ENCODE data around the gene C11orf65.

Gene C11orf65

GRCh38 chr11:108338750-108339149 is 128.6 kb downstream of the C11orf65 start:
- no peaks in the 10 kb centered on the region for H3K4me1 ChIP-seq
- H3K27ac ChIP-seq: no peak overlapping the region
- no peaks in the 10 kb centered on the region for H3K79me2 ChIP-seq
- H2AFZ ChIP-seq: no peak overlapping the region
- H3K4me3 ChIP-seq (ENCODE audit: low read depth, low read length): no peak overlapping the region
- no peaks in the 10 kb centered on the region for H3K27me3 ChIP-seq (ENCODE audit: control insufficient read depth, insufficient read depth, low read length)
- no peak overlapping the region for H3K4me2 ChIP-seq (ENCODE audit: low read length)
- no peak overlapping the region for H3K9ac ChIP-seq
- no peaks in the 10 kb centered on the region for H3K36me3 ChIP-seq (ENCODE audit: control insufficient read depth, insufficient read depth, low read length)
- no peaks in the 10 kb centered on the region for H3K9me3 ChIP-seq (ENCODE audit: control insufficient read depth, low read length)
- TF ChIP-seq CTCF (IDR thresholded peaks at IDR 0.05): no peak

GRCh38 chr11:108333403-108333899 is 133.9 kb downstream of the C11orf65 start:
- Histone ChIP-seq H2AFZ (no peak overlapping the region), H3K4me2 (ENCODE audit: low read length) (no peak overlapping the region), H3K27ac (no peak overlapping the region), H3K9ac (no peak overlapping the region), H3K36me3 (ENCODE audit: control insufficient read depth, insufficient read depth, low read length) (no peaks in the 10 kb centered on the region), H3K4me1 (no peaks in the 10 kb centered on the region), H3K4me3 (ENCODE audit: low read depth, low read length) (no peak overlapping the region), H3K9me3 (ENCODE audit: control insufficient read depth, low read length) (no peaks in the 10 kb centered on the region), H3K79me2 (no peaks in the 10 kb centered on the region), H3K27me3 (ENCODE audit: control insufficient read depth, insufficient read depth, low read length) (no peaks in the 10 kb centered on the region)
- no peak for TF ChIP-seq CTCF (IDR thresholded peaks at IDR 0.05)

Measured in parathyroid adenoma (tissue), 2 donors.